Measurements from ENCODE around the gene SMARCAL1. TPM values are rescaled to one million over a fixed set of nuclear protein-coding genes. Genes with fewer than 3 reads are reported as not detected.
A peak's percentile ranks its signal among the peaks of the same experiment; 100 is the strongest.

Gene SMARCAL1
- total RNA-seq, 6 donors from 2014 or later: 10.5 to 29.3 (median 18.3) TPM

- no peaks in the 10 kb centered on the region for H3K36me3 ChIP-seq
- ATAC-seq (ENCODE audit: low FRiP score in 2 of 2): no peak
- H3K27me3 ChIP-seq: no peaks in the 10 kb centered on the region
- 52 to 57% methylated on average over 2 of the region's 2 CpGs for WGBS, 2 donors
- H3K27ac ChIP-seq: no peak overlapping the region
- TF ChIP-seq CTCF (IDR thresholded peaks at IDR 0.05): no peak
- TF ChIP-seq POLR2AphosphoS5 (IDR thresholded peaks at IDR 0.05): no peak
- no peak for TF ChIP-seq EP300 (IDR thresholded peaks at IDR 0.05)
- no peak for TF ChIP-seq POLR2A (IDR thresholded peaks at IDR 0.05)
- H3K4me1 ChIP-seq: no peaks in the 10 kb centered on the region
- no peak for DNase-seq
- no peak overlapping the region for H3K4me3 ChIP-seq
- H3K9me3 ChIP-seq: no peaks in the 10 kb centered on the region
Measured at GRCh38 chr2:216385478-216385877, 26.8 kb upstream of the SMARCAL1 start.

- WGBS, 2 donors: 92 to 94% methylated on average over 2 of the region's 2 CpGs
- Histone ChIP-seq H3K27ac (no peak overlapping the region), H3K4me3 (no peak overlapping the region), H3K4me1 (no peaks in the 10 kb centered on the region), H3K27me3 (no peaks in the 10 kb centered on the region), H3K9me3 (no peaks in the 10 kb centered on the region), H3K36me3 (no peaks in the 10 kb centered on the region)
- no peak for ATAC-seq (ENCODE audit: low FRiP score in 2 of 2)
- DNase-seq: no peak
- TF ChIP-seq POLR2A (IDR thresholded peaks at IDR 0.05) (no peak), EP300 (IDR thresholded peaks at IDR 0.05) (no peak), CTCF (IDR thresholded peaks at IDR 0.05) (no peak), POLR2AphosphoS5 (IDR thresholded peaks at IDR 0.05) (no peak)
Measured at GRCh38 chr2:216387262-216387661, 25.0 kb upstream of the SMARCAL1 start.

- no peak overlapping the region for H3K4me3 ChIP-seq
- TF ChIP-seq CTCF (IDR thresholded peaks at IDR 0.05) (no peak), EP300 (IDR thresholded peaks at IDR 0.05) (no peak), POLR2AphosphoS5 (IDR thresholded peaks at IDR 0.05) (no peak), POLR2A (IDR thresholded peaks at IDR 0.05) (no peak)
- no peaks in the 10 kb centered on the region for H3K9me3 ChIP-seq
- ATAC-seq (ENCODE audit: low FRiP score in 2 of 2) (no peak), DNase-seq (no peak)
- no peaks in the 10 kb centered on the region for H3K36me3 ChIP-seq
- H3K27me3 ChIP-seq: no peaks in the 10 kb centered on the region
- H3K27ac ChIP-seq: no peak overlapping the region
- H3K4me1 ChIP-seq: no peaks in the 10 kb centered on the region
- 74 to 84% methylated on average over 5 of the region's 5 CpGs for WGBS, 2 donors
Measured at GRCh38 chr2:216388046-216388884, 24.0 kb upstream of the SMARCAL1 start.

- Histone ChIP-seq H3K9me3 (no peaks in the 10 kb centered on the region), H3K4me3 (no peak overlapping the region), H3K4me1 (no peaks in the 10 kb centered on the region), H3K27me3 (no peaks in the 10 kb centered on the region), H3K27ac (no peak overlapping the region), H3K36me3 (no peaks in the 10 kb centered on the region)
- TF ChIP-seq POLR2AphosphoS5 (IDR thresholded peaks at IDR 0.05) (no peak), EP300 (IDR thresholded peaks at IDR 0.05) (no peak), POLR2A (IDR thresholded peaks at IDR 0.05) (no peak), CTCF (IDR thresholded peaks at IDR 0.05) (no peak)
- WGBS, 2 donors: 47 to 50% methylated on average over 1 of the region's 1 CpG
- DNase-seq (no peak), ATAC-seq (ENCODE audit: low FRiP score in 2 of 2) (peak in 1 of 2 donors; percentile 39)
Measured at GRCh38 chr2:216389570-216389969, 22.7 kb upstream of the SMARCAL1 start.

GRCh38 chr2:216391401-216391800, 20.9 kb upstream of the SMARCAL1 start:
- WGBS, 2 donors: 87 to 88% methylated on average over 6 of the region's 6 CpGs

More at GRCh38 chr2:216391401-216391800, 20.9 kb upstream of the SMARCAL1 start:
- no peak overlapping the region for H3K4me3 ChIP-seq
- no peaks in the 10 kb centered on the region for H3K27me3 ChIP-seq
- no peaks in the 10 kb centered on the region for H3K9me3 ChIP-seq
- H3K27ac ChIP-seq: no peak overlapping the region
- ATAC-seq (ENCODE audit: low FRiP score in 2 of 2) (no peak), DNase-seq (no peak)
- no peaks in the 10 kb centered on the region for H3K4me1 ChIP-seq
- TF ChIP-seq POLR2AphosphoS5 (IDR thresholded peaks at IDR 0.05) (no peak), EP300 (IDR thresholded peaks at IDR 0.05) (no peak), POLR2A (IDR thresholded peaks at IDR 0.05) (no peak), CTCF (IDR thresholded peaks at IDR 0.05) (no peak)
- H3K36me3 ChIP-seq: no peaks in the 10 kb centered on the region
